ENCODE data around the gene BCAP31. TPM values are rescaled to one million over a fixed set of nuclear protein-coding genes. Genes with fewer than 3 reads are reported as not detected.

Gene BCAP31
- total and polyA plus RNA-seq, 2 of the 13 experiments (the other 11 are each of a cell fraction or from before 2014, with no cell fraction given) = 139 to 178 TPM

- TF ChIP-seq PCBP1 (IDR thresholded peaks at IDR 0.05; ENCODE audit: borderline replicate concordance, low read depth, low read length) (no peak), USF2 (IDR thresholded peaks at IDR 0.05; ENCODE audit: low read depth, low read length) (no peak), USF2 (CRISPR knock-in tag; IDR thresholded peaks at IDR 0.05; ENCODE audit: borderline replicate concordance) (no peak), SATB2 (CRISPR knock-in tag; IDR thresholded peaks at IDR 0.05) (no peak), ZNF317 (CRISPR knock-in tag; IDR thresholded peaks at IDR 0.05) (no peak), ZNF737 (CRISPR knock-in tag; IDR thresholded peaks at IDR 0.05; ENCODE audit: borderline replicate concordance) (no peak), KAT7 (CRISPR knock-in tag; IDR thresholded peaks at IDR 0.05; ENCODE audit: borderline replicate concordance) (no peak), RXRA (CRISPR knock-in tag; IDR thresholded peaks at IDR 0.05) (no peak), HNRNPL (IDR thresholded peaks at IDR 0.05; ENCODE audit: low read depth, low read length) (0 out of 2 replicates have a peak, but pooled peaks have one; percentile 66), REXO4 (CRISPR knock-in tag; IDR thresholded peaks at IDR 0.05; ENCODE audit: borderline replicate concordance) (no peak), ELK4 (CRISPR knock-in tag; IDR thresholded peaks at IDR 0.05; ENCODE audit: borderline replicate concordance) (no peak), ARID4A (CRISPR knock-in tag; IDR thresholded peaks at IDR 0.05; ENCODE audit: borderline replicate concordance) (no peak), ZNF569 (CRISPR knock-in tag; IDR thresholded peaks at IDR 0.05; ENCODE audit: borderline replicate concordance) (no peak), ZBTB2 (CRISPR knock-in tag; IDR thresholded peaks at IDR 0.05; ENCODE audit: low read depth) (no peak), RNF219 (CRISPR knock-in tag; IDR thresholded peaks at IDR 0.05) (no peak), ZSCAN9 (CRISPR knock-in tag; IDR thresholded peaks at IDR 0.05; ENCODE audit: borderline replicate concordance) (no peak), MLLT10 (CRISPR knock-in tag; IDR thresholded peaks at IDR 0.05) (no peak), ZNF841 (CRISPR knock-in tag; IDR thresholded peaks at IDR 0.05; ENCODE audit: borderline replicate concordance) (no peak)
Measured at GRCh38 chrX:153727123-153727931, 3.1 kb upstream of the BCAP31 start (continued).

Measured in HepG2 (cell line).